Cardiac septum (tissue), 1 donor: ENCODE data around the gene PRSS33. TPM values are rescaled to one million over a fixed set of nuclear protein-coding genes. Genes with fewer than 3 reads are reported as not detected.

Source experiments
- DNase-seq: peaks from one replicate; pipeline ENCODE4 v3.0.0-alpha.2; 2020; ENCODE audit warnings: low spot score
- intact Hi-C: fragments of 100-400 bp; cut with DNase I; formaldehyde crosslinking; loops from one replicate; pipeline ENCODE4 v1.14.0; 2022
- total RNA-seq: library from RNA; stranded (reverse); fragmentation: NEBNext Ultra II Directional; extraction: Animal tissue kit (Norgen Biotek cat#: 25700); gene quantifications from one replicate; pipeline ENCODE4 v1.2.1, GENCODE V29; 2021
- donor health status: DM: no; HTN: no; CAD: no.

PRSS33 gene
- total RNA-seq, 1 donor from 2014 or later: not detected

DNA sequence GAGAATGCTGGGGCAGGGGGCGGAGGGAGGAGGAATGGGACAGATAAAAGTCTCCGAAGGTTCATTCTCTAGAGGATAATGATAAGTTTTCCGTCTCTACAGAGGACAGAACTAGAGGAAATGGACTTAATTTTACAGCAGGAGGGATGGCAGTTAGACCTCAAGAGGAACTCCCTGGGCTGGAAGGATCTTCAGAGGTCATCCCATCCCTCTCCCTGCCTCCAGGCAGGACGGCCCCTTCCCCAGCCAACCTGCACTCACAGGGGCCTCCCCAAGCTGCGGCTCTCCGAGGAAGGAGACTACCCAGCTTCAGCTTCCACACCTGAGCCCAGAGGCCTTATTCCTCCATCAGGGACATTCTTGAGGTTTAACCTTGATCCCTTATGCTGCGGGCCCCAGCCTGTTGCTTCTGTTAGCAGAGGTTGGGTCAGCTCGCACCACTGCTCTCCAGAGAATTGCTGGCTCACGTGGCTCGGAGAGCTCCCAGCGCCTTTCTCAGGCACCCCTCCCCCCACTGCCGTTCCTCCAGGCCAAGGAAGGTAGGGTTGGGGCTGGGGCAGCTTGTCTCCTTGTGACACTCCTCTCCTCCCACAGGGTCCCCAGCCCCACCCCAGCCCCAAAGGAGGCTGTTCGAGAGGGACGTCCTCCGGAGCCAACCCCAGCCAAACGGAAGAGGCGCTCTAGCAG lies 18.8 kb downstream of the PRSS33 start:
- no peak for DNase-seq
- intact Hi-C loops: no loop called here

DNA sequence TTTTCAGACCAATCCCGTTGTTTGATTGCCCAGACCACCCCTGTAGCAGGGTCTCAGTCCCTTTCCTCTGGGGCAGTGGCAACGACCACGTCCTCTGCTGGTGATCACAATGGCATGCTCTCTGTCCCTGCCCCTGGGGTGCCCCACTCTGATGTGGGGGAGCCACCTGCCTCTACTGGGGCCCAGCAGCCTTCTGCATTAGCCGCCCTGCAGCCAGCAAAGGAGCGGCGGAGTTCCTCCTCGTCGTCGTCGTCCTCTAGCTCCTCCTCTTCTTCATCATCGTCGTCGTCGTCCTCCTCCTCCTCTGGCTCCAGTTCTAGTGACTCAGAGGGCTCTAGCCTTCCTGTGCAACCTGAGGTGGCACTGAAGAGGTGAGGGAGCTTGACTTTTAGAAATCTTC lies 19.5 kb downstream of the PRSS33 start:
- intact Hi-C loops: no loop called here
- no peak for DNase-seq

GRCh38 chr16:2767140-2767731 lies 20.1 kb downstream of the PRSS33 start:
- intact Hi-C loops: no loop called here
- DNase-seq: no peak

DNA sequence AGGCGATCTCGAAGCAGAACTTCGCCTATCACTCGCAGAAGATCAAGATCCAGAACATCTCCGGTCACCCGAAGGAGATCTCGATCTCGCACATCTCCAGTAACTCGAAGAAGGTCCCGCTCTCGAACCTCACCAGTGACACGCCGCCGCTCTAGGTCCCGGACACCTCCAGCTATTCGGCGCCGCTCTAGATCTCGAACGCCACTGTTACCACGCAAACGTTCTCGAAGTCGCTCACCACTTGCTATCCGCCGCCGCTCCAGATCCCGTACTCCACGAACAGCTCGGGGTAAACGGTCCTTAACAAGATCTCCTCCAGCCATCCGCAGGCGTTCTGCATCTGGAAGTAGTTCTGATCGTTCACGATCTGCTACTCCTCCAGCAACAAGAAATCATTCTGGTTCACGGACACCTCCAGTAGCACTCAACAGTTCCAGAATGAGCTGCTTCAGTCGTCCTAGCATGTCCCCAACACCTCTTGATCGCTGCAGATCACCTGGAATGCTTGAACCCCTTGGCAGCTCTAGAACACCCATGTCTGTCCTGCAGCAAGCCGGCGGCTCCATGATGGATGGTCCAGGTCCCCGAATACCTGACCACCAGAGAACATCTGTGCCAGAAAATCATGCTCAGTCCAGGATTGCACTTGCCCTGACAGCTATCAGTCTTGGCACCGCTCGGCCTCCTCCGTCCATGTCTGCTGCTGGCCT lies 20.8 kb downstream of the PRSS33 start:
- DNase-seq: no peak
- intact Hi-C loops: no loop called here

DNA sequence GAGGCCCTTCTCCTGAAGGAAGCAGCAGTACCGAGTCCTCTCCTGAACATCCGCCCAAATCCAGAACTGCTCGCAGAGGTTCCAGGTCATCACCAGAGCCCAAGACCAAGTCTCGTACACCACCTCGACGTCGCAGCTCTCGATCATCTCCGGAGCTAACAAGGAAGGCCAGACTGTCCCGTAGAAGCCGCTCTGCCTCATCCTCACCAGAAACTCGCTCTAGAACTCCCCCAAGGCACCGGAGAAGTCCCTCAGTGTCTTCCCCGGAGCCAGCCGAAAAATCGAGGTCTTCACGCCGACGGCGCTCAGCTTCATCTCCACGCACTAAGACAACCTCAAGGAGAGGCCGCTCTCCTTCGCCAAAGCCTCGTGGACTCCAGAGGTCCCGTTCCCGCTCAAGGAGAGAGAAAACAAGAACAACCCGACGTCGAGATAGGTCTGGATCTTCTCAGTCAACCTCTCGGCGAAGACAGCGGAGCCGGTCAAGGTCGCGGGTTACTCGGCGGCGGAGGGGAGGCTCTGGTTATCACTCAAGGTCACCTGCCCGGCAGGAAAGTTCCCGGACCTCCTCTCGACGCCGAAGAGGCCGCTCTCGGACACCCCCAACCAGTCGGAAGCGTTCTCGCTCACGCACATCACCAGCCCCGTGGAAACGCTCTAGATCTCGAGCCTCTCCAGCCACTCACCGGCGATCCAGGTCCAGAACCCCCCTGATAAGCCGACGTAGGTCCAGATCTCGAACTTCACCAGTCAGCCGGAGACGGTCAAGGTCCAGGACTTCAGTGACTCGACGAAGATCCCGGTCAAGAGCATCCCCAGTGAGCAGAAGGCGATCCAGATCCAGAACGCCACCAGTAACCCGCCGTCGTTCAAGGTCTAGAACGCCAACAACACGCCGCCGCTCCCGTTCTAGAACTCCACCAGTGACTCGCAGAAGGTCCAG lies 21.6 kb downstream of the PRSS33 start:
- intact Hi-C loops: no loop called here
- DNase-seq: no peak

DNA sequence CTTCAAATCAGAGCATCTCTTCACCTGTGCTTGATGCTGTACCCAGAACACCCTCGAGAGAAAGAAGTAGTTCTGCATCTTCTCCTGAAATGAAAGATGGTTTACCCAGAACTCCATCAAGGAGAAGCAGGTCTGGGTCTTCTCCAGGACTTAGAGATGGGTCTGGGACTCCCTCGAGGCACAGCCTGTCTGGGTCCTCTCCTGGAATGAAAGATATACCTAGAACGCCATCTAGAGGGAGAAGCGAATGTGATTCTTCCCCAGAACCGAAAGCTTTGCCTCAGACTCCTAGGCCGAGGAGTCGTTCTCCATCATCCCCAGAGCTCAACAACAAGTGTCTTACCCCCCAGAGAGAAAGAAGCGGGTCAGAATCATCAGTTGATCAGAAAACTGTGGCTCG lies 22.6 kb downstream of the PRSS33 start:
- intact Hi-C loops: no loop called here
- DNase-seq: no peak

DNA sequence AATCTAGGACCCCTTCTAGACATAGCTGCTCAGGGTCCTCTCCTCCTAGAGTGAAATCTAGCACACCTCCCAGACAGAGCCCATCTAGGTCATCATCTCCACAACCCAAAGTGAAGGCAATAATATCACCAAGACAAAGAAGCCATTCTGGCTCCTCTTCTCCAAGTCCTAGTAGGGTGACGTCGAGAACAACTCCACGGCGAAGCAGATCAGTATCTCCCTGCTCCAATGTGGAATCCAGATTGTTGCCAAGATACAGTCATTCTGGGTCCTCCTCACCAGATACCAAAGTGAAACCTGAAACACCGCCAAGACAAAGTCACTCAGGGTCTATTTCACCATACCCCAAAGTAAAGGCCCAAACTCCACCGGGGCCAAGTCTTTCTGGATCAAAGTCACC lies 24.2 kb downstream of the PRSS33 start:
- intact Hi-C loops: no loop called here

GRCh38 chr16:2762711-2763110 lies 24.6 kb downstream of the PRSS33 start:
- intact Hi-C loops: no loop called here
- DNase-seq: no peak

More for the DNA sequence above, 24.2 kb downstream of the PRSS33 start:
- no peak for DNase-seq

DNA sequence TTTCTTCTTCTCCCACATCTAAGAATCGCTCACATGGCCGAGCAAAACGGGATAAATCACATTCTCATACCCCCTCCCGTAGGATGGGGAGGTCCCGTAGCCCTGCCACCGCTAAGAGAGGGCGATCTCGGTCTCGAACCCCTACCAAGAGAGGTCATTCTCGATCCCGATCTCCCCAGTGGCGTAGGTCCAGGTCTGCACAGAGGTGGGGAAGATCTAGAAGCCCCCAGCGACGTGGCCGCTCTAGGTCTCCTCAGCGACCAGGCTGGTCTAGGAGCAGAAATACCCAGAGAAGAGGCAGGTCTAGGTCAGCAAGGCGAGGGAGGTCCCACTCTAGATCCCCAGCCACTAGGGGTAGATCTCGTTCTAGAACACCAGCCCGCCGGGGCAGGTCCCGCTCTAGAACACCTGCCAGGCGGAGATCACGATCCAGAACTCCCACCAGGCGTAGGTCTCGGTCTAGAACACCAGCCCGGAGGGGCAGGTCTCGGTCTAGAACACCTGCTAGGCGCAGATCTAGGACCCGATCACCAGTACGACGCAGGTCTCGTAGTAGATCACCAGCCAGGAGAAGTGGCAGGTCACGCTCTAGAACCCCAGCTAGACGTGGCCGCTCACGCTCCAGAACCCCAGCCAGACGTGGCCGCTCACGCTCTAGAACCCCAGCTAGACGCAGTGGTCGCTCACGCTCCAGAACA lies 25.3 kb downstream of the PRSS33 start:
- intact Hi-C loops: no loop called here
- DNase-seq: no peak

DNA sequence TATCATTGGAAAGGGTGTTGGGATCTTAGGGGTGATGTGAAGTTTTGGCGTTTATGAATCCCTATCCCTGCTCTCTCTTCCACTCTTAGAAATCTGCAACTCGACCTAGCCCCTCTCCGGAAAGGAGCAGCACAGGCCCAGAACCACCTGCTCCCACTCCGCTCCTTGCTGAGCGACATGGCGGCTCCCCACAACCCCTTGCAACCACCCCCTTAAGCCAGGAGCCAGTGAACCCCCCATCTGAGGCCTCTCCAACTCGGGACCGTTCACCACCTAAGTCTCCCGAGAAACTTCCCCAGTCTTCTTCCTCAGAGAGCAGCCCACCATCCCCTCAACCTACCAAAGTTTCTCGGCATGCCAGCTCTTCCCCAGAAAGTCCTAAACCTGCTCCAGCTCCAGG lies 25.9 kb downstream of the PRSS33 start:
- DNase-seq: no peak
- intact Hi-C loops: no loop called here

- no peak for DNase-seq
- intact Hi-C loops: no loop called here
Observed at GRCh38 chr16:2757344-2757743, 30.0 kb downstream of the PRSS33 start.

DNA sequence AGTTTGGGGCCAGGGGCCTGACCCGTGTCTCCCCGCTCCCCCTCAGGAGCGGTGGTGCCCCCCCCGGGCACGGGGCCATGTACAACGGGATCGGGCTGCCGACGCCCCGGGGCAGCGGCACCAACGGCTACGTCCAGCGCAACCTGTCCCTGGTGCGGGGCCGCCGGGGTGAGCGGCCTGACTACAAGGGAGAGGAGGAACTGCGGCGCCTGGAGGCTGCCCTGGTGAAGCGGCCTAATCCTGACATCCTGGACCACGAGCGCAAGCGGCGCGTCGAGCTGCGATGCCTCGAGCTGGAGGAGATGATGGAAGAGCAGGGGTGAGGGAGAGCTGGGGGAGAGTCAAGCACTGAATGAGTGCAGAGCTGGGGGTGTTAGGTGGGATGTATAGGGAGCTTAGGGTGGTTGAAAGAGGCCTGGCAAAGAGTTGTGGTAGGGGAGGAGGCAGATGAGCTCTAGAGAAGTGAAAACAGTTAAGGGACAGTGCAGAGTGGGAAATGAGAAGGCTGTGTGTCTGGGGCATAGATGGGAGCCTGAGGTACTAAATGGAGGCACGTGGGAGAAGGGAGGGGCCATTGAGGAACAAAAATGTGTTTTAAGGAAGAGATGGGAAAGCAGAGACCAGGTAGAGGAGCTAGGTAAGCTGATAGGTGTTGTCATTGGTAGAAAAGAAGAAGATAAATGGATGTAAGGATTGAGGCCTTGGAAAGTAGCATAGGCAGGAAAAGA lies 30.9 kb downstream of the PRSS33 start:
- DNase-seq: no peak
- intact Hi-C loops: no loop called here

DNA sequence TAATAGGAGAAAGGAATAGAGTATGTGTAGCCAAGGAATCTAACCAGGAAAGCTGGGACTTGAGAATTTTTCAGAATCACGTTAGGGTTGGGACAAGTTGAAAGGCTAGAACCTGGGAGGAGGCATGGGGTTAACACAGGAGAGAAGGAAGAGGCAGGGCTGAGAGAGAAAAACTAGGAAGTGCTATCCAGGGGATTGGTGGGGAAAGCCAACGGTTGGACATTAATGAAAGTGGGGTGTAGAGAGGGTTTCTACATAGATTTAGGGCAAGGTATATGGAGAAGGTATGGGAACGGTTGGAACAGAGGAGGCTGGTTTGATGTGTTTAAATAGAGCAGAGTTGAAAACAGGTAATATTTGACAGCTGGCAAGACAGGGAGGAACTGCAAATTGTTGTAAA lies 32.2 kb downstream of the PRSS33 start:
- intact Hi-C loops: no loop called here
- no peak for DNase-seq

- no peak for DNase-seq
- intact Hi-C loops: loop anchor here (2.0 to 5.0 kb wide), 3 partner anchors 23 to 159 kb away; partner anchors contain the start of genes ELOB, FLYWCH1 and PRSS27
Observed at GRCh38 chr16:2753733-2754020, 33.7 kb downstream of the PRSS33 start.

DNA sequence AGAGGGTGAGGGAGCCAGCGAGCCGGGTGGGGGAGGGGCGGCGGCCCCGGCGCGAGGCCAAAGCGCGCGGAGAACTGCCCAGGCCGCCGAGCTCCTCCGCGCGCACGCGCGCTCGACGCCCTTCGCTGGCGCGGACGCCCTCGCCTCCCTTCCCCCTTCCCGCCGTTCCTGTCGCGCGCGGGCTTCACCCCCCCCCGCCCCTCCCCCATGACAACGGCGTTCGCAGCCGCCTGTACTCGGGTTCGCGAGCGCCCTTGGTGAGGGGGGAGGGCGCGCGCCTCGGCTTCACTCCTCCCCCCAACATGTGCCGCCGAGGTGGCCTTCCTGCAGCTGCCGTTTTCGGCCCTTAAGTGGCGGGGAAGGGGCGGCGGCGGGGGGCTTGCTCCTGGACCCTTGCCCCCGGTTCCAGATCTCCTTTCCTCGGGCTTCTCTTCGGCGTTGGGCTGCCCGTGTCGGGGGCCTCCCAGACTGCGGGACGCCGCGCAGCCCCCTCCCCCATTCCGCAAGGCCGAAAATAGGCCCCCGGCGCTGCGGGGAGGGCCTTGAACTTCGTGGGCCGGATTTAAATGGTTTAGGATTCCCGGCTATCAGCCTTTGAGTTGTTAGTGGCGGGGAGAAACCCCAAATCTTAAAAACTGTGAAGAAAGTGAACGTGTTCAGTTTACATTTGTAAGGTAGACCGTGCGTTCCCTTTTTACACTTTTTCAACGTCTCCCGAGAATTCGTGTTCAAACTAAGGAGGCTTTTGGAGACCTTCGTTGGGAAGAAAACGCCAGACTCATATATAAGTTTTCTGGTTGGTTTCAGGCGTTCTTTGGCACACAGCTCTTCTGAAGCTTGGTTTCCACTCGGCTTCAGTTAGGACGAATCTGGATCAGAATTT lies 34.3 kb downstream of the PRSS33 start:
- no peak for DNase-seq
- intact Hi-C loops: loop anchor here (2.0 to 5.0 kb wide), 3 partner anchors 24 to 159 kb away; partner anchors contain the start of genes ELOB, FLYWCH1 and PRSS27

GRCh38 chr16:2752035-2752849 lies 35.1 kb downstream of the PRSS33 start, which contains the start of gene SRRM2:
Gene SRRM2 (plus strand): TSS chr16:2752638. CDS start chr16:2756365, 3,727 bp downstream.
- DNase-seq: peak; percentile 97
- intact Hi-C loops: loop anchor here (2.0 to 5.0 kb wide), 3 partner anchors 25 to 160 kb away; partner anchors contain the start of genes ELOB, FLYWCH1 and PRSS27
